ENCODE data around the gene DYNLT3.

DYNLT3 gene

DNA sequence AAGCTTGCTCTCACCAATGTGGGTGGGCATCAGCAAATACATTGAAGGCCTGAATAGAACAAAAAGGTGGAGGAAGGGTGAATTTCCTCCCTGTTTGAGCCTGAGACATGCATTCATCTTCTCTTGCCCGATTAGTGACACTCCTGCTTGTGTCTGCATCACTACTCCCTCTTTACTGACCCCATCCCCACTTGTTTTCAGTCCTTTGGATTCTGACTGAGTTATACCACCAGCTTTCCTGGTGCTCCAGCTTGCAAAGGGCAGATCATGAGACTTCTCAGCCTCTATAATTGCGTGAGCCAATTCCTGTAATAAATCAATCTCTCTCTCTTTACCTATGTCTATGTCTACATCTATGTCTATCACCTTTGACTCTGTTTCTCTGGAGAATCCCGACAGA, 47.4 kb upstream of the DYNLT3 start:
- DNase-seq (ENCODE audit: low read depth in 1 of 2, low spot score in 1 of 2) = no peak
- Histone ChIP-seq H3K27me3 (ENCODE audit: insufficient read depth, poor library complexity, severe bottlenecking) (no peaks in the 10 kb centered on the region), H3K4me3 (replicated peaks; ENCODE audit: insufficient read depth, low read length) (no peak overlapping the region), H3K27ac (replicated peaks) (no peak overlapping the region)
- TF ChIP-seq, protein P1, sequence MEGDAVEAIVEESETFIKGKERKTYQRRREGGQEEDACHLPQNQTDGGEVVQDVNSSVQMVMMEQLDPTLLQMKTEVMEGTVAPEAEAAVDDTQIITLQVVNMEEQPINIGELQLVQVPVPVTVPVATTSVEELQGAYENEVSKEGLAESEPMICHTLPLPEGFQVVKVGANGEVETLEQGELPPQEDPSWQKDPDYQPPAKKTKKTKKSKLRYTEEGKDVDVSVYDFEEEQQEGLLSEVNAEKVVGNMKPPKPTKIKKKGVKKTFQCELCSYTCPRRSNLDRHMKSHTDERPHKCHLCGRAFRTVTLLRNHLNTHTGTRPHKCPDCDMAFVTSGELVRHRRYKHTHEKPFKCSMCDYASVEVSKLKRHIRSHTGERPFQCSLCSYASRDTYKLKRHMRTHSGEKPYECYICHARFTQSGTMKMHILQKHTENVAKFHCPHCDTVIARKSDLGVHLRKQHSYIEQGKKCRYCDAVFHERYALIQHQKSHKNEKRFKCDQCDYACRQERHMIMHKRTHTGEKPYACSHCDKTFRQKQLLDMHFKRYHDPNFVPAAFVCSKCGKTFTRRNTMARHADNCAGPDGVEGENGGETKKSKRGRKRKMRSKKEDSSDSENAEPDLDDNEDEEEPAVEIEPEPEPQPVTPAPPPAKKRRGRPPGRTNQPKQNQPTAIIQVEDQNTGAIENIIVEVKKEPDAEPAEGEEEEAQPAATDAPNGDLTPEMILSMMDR (IDR thresholded peaks at IDR 0.05; ENCODE audit: insufficient read depth, low read length) = no peak
- TF ChIP-seq SPI1 (IDR thresholded peaks at IDR 0.05; ENCODE audit: borderline replicate concordance, low read depth) (no peak), POLR2AphosphoS5 (IDR thresholded peaks at IDR 0.05; ENCODE audit: low read depth) (no peak), GABPA (IDR thresholded peaks at IDR 0.05; ENCODE audit: low read depth) (no peak), REST (IDR thresholded peaks at IDR 0.05; ENCODE audit: insufficient replicate concordance, low read depth) (no peak)

DNA sequence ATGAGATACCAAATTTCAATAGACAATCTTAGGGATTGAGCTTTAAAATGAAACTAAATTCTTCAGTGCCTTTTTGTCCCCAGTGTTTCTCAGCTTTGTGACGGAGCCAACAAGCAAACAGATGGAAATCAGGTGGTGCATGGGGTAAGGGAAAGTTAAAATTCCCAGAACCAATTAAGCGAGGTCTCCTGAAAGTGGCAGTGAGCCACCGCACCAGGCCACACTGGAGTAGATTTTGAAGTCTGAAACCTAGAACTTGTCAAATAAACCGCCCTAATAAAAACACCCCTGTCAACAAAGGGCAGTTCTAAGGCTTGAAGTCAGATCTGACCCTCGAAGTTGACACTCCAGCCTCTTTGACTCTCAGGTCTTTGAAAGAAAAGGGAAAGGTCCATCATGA, 40.6 kb upstream of the DYNLT3 start:
- Histone ChIP-seq H3K27me3 (ENCODE audit: insufficient read depth, poor library complexity, severe bottlenecking) (no peaks in the 10 kb centered on the region), H3K4me3 (replicated peaks; ENCODE audit: insufficient read depth, low read length) (no peak overlapping the region), H3K27ac (replicated peaks) (no peak overlapping the region)
- TF ChIP-seq REST (IDR thresholded peaks at IDR 0.05; ENCODE audit: insufficient replicate concordance, low read depth) = no peak
- no peak for TF ChIP-seq POLR2AphosphoS5 (IDR thresholded peaks at IDR 0.05; ENCODE audit: low read depth)
- TF ChIP-seq, protein P1 (IDR thresholded peaks at IDR 0.05; ENCODE audit: insufficient read depth, low read length) = no peak
- no peak for TF ChIP-seq SPI1 (IDR thresholded peaks at IDR 0.05; ENCODE audit: borderline replicate concordance, low read depth)
- no peak for TF ChIP-seq GABPA (IDR thresholded peaks at IDR 0.05; ENCODE audit: low read depth)
- no peak for DNase-seq (ENCODE audit: low read depth in 1 of 2, low spot score in 1 of 2)

GRCh38 chrX:37887347-37887746, 40.0 kb upstream of the DYNLT3 start:
- Histone ChIP-seq H3K4me3 (replicated peaks; ENCODE audit: insufficient read depth, low read length) (no peak overlapping the region), H3K27me3 (ENCODE audit: insufficient read depth, poor library complexity, severe bottlenecking) (no peaks in the 10 kb centered on the region), H3K27ac (replicated peaks) (no peak overlapping the region)
- TF ChIP-seq SPI1 (IDR thresholded peaks at IDR 0.05; ENCODE audit: borderline replicate concordance, low read depth) = no peak
- TF ChIP-seq, protein P1 (IDR thresholded peaks at IDR 0.05; ENCODE audit: insufficient read depth, low read length) = no peak
- no peak for TF ChIP-seq GABPA (IDR thresholded peaks at IDR 0.05; ENCODE audit: low read depth)
- TF ChIP-seq REST (IDR thresholded peaks at IDR 0.05; ENCODE audit: insufficient replicate concordance, low read depth) = no peak
- TF ChIP-seq POLR2AphosphoS5 (IDR thresholded peaks at IDR 0.05; ENCODE audit: low read depth) = no peak
- DNase-seq (ENCODE audit: low read depth in 1 of 2, low spot score in 1 of 2) = no peak
